Muscle layer of duodenum (tissue), 2 donors: Measurements from ENCODE around the gene KNOP1.
"Not testable (repeated sequence)": the region's sequence is repeated elsewhere in the genome, so short reads cannot be mapped to it uniquely, and the experiment has no call there.

ENCODE experiments used
- H3K27ac ChIP-seq: one replicate; pipeline ENCODE4 v1.7.0; 2013; ENCODE audit warnings: mild to moderate bottlenecking, low read length
- H3K27me3 ChIP-seq: one replicate; pipeline ENCODE4 v1.7.0; 2013; ENCODE audit warnings: low read depth, mild to moderate bottlenecking, control low read depth, low read length
- H3K36me3 ChIP-seq, 2 donors: one replicate each; pipeline ENCODE4 v1.7.0; 2013; ENCODE audit warnings: low read length in 2 of 2, control low read depth in 1 of 2, mild to moderate bottlenecking in 1 of 2; ENCODE audit not compliant: insufficient read depth in 2 of 2, control insufficient read depth in 1 of 2
- H3K4me1 ChIP-seq, 2 donors: one replicate each; pipeline ENCODE4 v1.7.0; 2013; ENCODE audit warnings: low read length in 2 of 2, mild to moderate bottlenecking in 2 of 2, control low read depth in 1 of 2, moderate library complexity in 1 of 2; ENCODE audit not compliant: insufficient read depth in 2 of 2, control insufficient read depth in 1 of 2
- H3K4me3 ChIP-seq, 2 donors: one replicate each; pipeline ENCODE4 v1.7.0; 2013; ENCODE audit warnings: low read length in 2 of 2, low read depth in 1 of 2, mild to moderate bottlenecking in 1 of 2
- H3K9me3 ChIP-seq, 2 donors: one replicate each; pipeline ENCODE4 v1.7.0; 2013; ENCODE audit warnings: low read length in 2 of 2, control low read depth in 1 of 2, mild to moderate bottlenecking in 1 of 2; ENCODE audit not compliant: control insufficient read depth in 1 of 2
- donor health status: healthy.

The KNOP1 gene

GRCh38 chr16:19677402-19677801 is 40.6 kb downstream of the KNOP1 start:
- Histone ChIP-seq H3K27me3 (no peaks in the 10 kb centered on the region), H3K36me3 (peaks cover 13 to 32% of the 10 kb centered on the region in 2 donors), H3K4me1 (no peaks in the 10 kb centered on the region), H3K4me3 (no peak overlapping the region), H3K9me3 (no peaks in the 10 kb centered on the region), H3K27ac (no peak overlapping the region)

GRCh38 chr16:19674485-19674884 is 43.5 kb downstream of the KNOP1 start:
- Histone ChIP-seq H3K9me3 (no peaks in the 10 kb centered on the region), H3K27ac (no peak overlapping the region), H3K36me3 (peaks cover 7 to 43% of the 10 kb centered on the region in 2 donors)

GRCh38 chr16:19672378-19672777 is 45.6 kb downstream of the KNOP1 start:
- H3K36me3 ChIP-seq, result peaks cover 6 to 50% of the 10 kb centered on the region in 2 donors

More at GRCh38 chr16:19674485-19674884, 43.5 kb downstream of the KNOP1 start:
- Histone ChIP-seq H3K4me1 (no peaks in the 10 kb centered on the region), H3K27me3 (no peaks in the 10 kb centered on the region), H3K4me3 (no peak overlapping the region)

GRCh38 chr16:19666477-19666876 is 51.5 kb downstream of the KNOP1 start:
- Histone ChIP-seq H3K36me3 (peaks cover 6 to 28% of the 10 kb centered on the region in 2 donors), H3K4me3 (no peak overlapping the region), H3K27ac (no peak overlapping the region), H3K4me1 (no peaks in the 10 kb centered on the region), H3K27me3 (no peaks in the 10 kb centered on the region), H3K9me3 (no peaks in the 10 kb centered on the region)

More at GRCh38 chr16:19672378-19672777, 45.6 kb downstream of the KNOP1 start:
- H3K4me1 ChIP-seq, result no peaks in the 10 kb centered on the region
- no peak overlapping the region for H3K4me3 ChIP-seq
- no peaks in the 10 kb centered on the region for H3K27me3 ChIP-seq
- no peaks in the 10 kb centered on the region for H3K9me3 ChIP-seq
- H3K27ac ChIP-seq, result no peak overlapping the region

- not testable (repeated sequence) for H3K4me1 ChIP-seq, H3K9me3 ChIP-seq, H3K27ac ChIP-seq, H3K27me3 ChIP-seq, H3K4me3 ChIP-seq
- peaks cover 6 to 20% of the 10 kb centered on the region in 2 donors for H3K36me3 ChIP-seq
Observed at GRCh38 chr16:19665313-19665712, 52.7 kb downstream of the KNOP1 start.

GRCh38 chr16:19664166-19664565 is 53.9 kb downstream of the KNOP1 start:
- Histone ChIP-seq H3K27me3 (no peaks in the 10 kb centered on the region), H3K4me3 (no peak overlapping the region), H3K36me3 (peaks cover 4 to 18% of the 10 kb centered on the region in 2 donors), H3K4me1 (no peaks in the 10 kb centered on the region), H3K27ac (no peak overlapping the region), H3K9me3 (no peaks in the 10 kb centered on the region)

GRCh38 chr16:19662351-19662750 is 55.7 kb downstream of the KNOP1 start:
- Histone ChIP-seq H3K9me3 (no peaks in the 10 kb centered on the region), H3K4me3 (no peak overlapping the region), H3K27ac (no peak overlapping the region), H3K36me3 (peaks cover 5 to 26% of the 10 kb centered on the region in 2 donors), H3K4me1 (no peaks in the 10 kb centered on the region), H3K27me3 (no peaks in the 10 kb centered on the region)

- H3K27ac ChIP-seq, result no peak overlapping the region
- peaks cover 5 to 38% of the 10 kb centered on the region in 2 donors for H3K36me3 ChIP-seq
Observed at GRCh38 chr16:19660432-19660831, 57.6 kb downstream of the KNOP1 start.

GRCh38 chr16:19659554-19659953 is 58.5 kb downstream of the KNOP1 start:
- no peak overlapping the region for H3K4me3 ChIP-seq
- H3K27ac ChIP-seq, result no peak overlapping the region
- no peaks in the 10 kb centered on the region for H3K27me3 ChIP-seq
- peaks cover 6 to 44% of the 10 kb centered on the region in 2 donors for H3K36me3 ChIP-seq
- H3K4me1 ChIP-seq, result no peaks in the 10 kb centered on the region
- H3K9me3 ChIP-seq, result no peaks in the 10 kb centered on the region

More at GRCh38 chr16:19660432-19660831, 57.6 kb downstream of the KNOP1 start:
- Histone ChIP-seq H3K4me3 (no peak overlapping the region), H3K4me1 (no peaks in the 10 kb centered on the region), H3K9me3 (no peaks in the 10 kb centered on the region), H3K27me3 (no peaks in the 10 kb centered on the region)

GRCh38 chr16:19657831-19658230 is 60.2 kb downstream of the KNOP1 start:
- no peak overlapping the region for H3K4me3 ChIP-seq
- H3K27me3 ChIP-seq, result no peaks in the 10 kb centered on the region
- H3K36me3 ChIP-seq, result peaks cover 22 to 62% of the 10 kb centered on the region in 2 donors
- H3K27ac ChIP-seq, result no peak overlapping the region
- no peaks in the 10 kb centered on the region for H3K9me3 ChIP-seq
- no peaks in the 10 kb centered on the region for H3K4me1 ChIP-seq

GRCh38 chr16:19655242-19655777 is 62.7 kb downstream of the KNOP1 start:
- H3K4me3 ChIP-seq, result no peak overlapping the region
- no peaks in the 10 kb centered on the region for H3K27me3 ChIP-seq
- peaks cover 36 to 76% of the 10 kb centered on the region in 2 donors for H3K36me3 ChIP-seq
- no peaks in the 10 kb centered on the region for H3K9me3 ChIP-seq
- H3K27ac ChIP-seq, result no peak overlapping the region
- H3K4me1 ChIP-seq, result no peaks in the 10 kb centered on the region

- Histone ChIP-seq H3K9me3 (no peaks in the 10 kb centered on the region), H3K4me3 (no peak overlapping the region), H3K27ac (no peak overlapping the region), H3K27me3 (no peaks in the 10 kb centered on the region), H3K36me3 (peaks cover 35 to 78% of the 10 kb centered on the region in 2 donors), H3K4me1 (no peaks in the 10 kb centered on the region)
Observed at GRCh38 chr16:19654147-19654546, 63.9 kb downstream of the KNOP1 start.
